Lung (tissue), 12 donors: ENCODE data around the gene RNPEPL1. TPM values are rescaled to one million over a fixed set of nuclear protein-coding genes. Genes with fewer than 3 reads are reported as not detected.

Experiments
- ATAC-seq: fragments of 200-7000 bp; cut with Tn5 transposase; one replicate; pipeline ENCODE4 v1.9.1; 2020; ENCODE audit warnings: moderate number of reproducible peaks; ENCODE audit not compliant: insufficient read depth, low FRiP score
- DNase-seq, 3 donors: peaks; one replicate each; pipeline ENCODE4 v3.0.0-alpha.2; 2013 to 2017
- H3K27ac ChIP-seq, 2 donors: one replicate each; pipeline ENCODE4 v1.5.1; 2013; ENCODE audit warnings: mild to moderate bottlenecking in 2 of 2, moderate library complexity in 2 of 2, control low read depth in 1 of 2, inconsistent platforms in 1 of 2, low read depth in 1 of 2, low read length in 1 of 2
- H3K27me3 ChIP-seq, 3 donors: one replicate each; pipeline ENCODE4 v1.5.1; 2013; ENCODE audit warnings: low read length in 2 of 3; ENCODE audit not compliant: control insufficient read depth in 3 of 3, insufficient read depth in 3 of 3
- H3K36me3 ChIP-seq, 4 donors: one replicate each; pipeline ENCODE4 v1.5.1; 2013; ENCODE audit warnings: low read length in 4 of 4, mild to moderate bottlenecking in 1 of 4, moderate library complexity in 1 of 4; ENCODE audit not compliant: control insufficient read depth in 4 of 4, insufficient read depth in 4 of 4
- H3K4me1 ChIP-seq, 5 donors: one replicate each; pipeline ENCODE4 v1.5.1; 2013; ENCODE audit warnings: low read length in 5 of 5, mild to moderate bottlenecking in 2 of 5, moderate library complexity in 1 of 5; ENCODE audit not compliant: control insufficient read depth in 5 of 5, insufficient read depth in 5 of 5
- H3K4me3 ChIP-seq: one replicate; pipeline ENCODE4 v1.5.1; 2013; ENCODE audit warnings: mild to moderate bottlenecking, control low read depth, moderate library complexity
- H3K9ac ChIP-seq, 2 donors: one replicate each; pipeline ENCODE4 v1.5.1; 2013; ENCODE audit warnings: low read length in 2 of 2, control low read depth in 1 of 2; ENCODE audit not compliant: insufficient read depth in 1 of 2
- H3K9me3 ChIP-seq, 4 donors: one replicate each; pipeline ENCODE4 v1.5.1; 2013; ENCODE audit warnings: low read length in 3 of 4, mild to moderate bottlenecking in 1 of 4, moderate library complexity in 1 of 4; ENCODE audit not compliant: control insufficient read depth in 4 of 4, insufficient read depth in 3 of 4
- WGBS, 2 donors: extraction: QIAGEN DNeasy Blood & Tissue Kit; methylation state at CpG; one replicate each; pipeline ENCODE4 v1.1.7; 2013; 5-methylcytosine and 5-hydroxymethylcytosine counted together
- polyA plus RNA-seq, 2 donors: library from polyadenylated mRNA; stranded (reverse); fragments of 200-250 nt; gene quantifications; one replicate each; pipeline ENCODE4 v1.2.1, GENCODE V29; 2013
- total RNA-seq, 2 donors: library from RNA; depleted of rRNA in 1 of 2; stranded (reverse); fragments of >200 nt in 1 of 2; gene quantifications; one replicate each; pipeline ENCODE4 v1.2.1, GENCODE V29; 2014 to 2021
- TF ChIP-seq, protein P1 (sequence below): IDR thresholded peaks from 2 replicates; pipeline ENCODE4 v1.5.1; 2012; ENCODE audit warnings: mild to moderate bottlenecking; ENCODE audit errors: control extremely low read depth, extremely low read depth
- donor health status: control.
- donor health status: control.
- donor health status: Bipolar disorder and iron deficiency.
- donor health status: healthy.
- donor health status: DM: yes; HTN: yes; CAD: no.

Gene RNPEPL1
- total and polyA plus RNA-seq, 4 donors: 24.5 to 235 (median 88.2) TPM

DNA sequence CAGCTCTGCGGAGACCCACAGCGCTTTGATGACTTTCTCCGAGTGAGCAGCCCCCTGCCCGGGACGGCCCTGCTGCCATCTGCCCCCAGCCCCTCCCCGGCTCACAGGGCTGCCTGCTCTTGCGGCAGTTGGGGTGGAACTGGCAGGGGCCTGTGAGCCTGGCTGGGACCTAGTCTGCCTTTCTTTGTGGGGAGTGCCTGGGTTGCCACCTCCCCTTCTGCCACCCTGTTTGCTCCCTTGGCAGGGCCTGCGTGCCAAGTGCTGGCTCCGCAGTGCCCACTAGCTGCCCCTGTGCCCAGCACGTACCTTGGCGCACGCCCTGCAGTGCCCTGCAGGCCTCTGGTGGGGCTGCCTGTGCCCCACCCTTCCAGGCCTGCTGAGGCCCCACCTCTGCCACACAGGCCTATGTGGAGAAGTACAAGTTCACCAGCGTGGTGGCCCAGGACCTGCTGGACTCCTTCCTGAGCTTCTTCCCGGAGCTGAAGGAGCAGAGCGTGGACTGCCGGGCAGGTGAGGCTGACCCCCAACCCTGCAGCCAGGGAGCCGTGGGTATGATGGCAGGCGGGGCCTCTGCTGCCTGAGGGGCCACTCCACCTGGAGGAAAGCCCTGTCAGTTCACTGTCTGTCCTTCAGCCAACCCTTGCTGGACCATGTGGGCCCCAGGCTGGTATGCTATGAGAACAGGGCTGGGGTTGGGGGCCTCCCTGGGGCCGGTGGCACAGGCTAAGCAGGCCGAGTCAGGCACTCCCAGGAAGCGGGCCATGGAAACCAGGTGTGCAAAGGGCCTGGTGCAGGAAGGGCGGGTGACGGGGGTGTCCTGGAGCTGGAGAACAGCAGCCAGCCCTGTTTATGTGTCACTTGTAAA lies 7.0 kb downstream of the RNPEPL1 start:
- peaks cover 0 to 70% (median 1%) of the 10 kb centered on the region in 4 donors for H3K36me3 ChIP-seq
- no peaks in the 10 kb centered on the region for H3K9me3 ChIP-seq
- ATAC-seq: no peak
- DNase-seq: no peak
- H3K27me3 ChIP-seq: no peaks in the 10 kb centered on the region
- H3K27ac ChIP-seq: no peak overlapping the region
- 87 to 91% methylated on average over 23 of the region's 23 CpGs for WGBS, 2 donors
- no peak overlapping the region for H3K9ac ChIP-seq
- TF ChIP-seq, protein P1, sequence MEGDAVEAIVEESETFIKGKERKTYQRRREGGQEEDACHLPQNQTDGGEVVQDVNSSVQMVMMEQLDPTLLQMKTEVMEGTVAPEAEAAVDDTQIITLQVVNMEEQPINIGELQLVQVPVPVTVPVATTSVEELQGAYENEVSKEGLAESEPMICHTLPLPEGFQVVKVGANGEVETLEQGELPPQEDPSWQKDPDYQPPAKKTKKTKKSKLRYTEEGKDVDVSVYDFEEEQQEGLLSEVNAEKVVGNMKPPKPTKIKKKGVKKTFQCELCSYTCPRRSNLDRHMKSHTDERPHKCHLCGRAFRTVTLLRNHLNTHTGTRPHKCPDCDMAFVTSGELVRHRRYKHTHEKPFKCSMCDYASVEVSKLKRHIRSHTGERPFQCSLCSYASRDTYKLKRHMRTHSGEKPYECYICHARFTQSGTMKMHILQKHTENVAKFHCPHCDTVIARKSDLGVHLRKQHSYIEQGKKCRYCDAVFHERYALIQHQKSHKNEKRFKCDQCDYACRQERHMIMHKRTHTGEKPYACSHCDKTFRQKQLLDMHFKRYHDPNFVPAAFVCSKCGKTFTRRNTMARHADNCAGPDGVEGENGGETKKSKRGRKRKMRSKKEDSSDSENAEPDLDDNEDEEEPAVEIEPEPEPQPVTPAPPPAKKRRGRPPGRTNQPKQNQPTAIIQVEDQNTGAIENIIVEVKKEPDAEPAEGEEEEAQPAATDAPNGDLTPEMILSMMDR: no peak
- no peak overlapping the region for H3K4me3 ChIP-seq
- peaks cover 0 to 25% (median 0%) of the 10 kb centered on the region in 5 donors for H3K4me1 ChIP-seq

DNA sequence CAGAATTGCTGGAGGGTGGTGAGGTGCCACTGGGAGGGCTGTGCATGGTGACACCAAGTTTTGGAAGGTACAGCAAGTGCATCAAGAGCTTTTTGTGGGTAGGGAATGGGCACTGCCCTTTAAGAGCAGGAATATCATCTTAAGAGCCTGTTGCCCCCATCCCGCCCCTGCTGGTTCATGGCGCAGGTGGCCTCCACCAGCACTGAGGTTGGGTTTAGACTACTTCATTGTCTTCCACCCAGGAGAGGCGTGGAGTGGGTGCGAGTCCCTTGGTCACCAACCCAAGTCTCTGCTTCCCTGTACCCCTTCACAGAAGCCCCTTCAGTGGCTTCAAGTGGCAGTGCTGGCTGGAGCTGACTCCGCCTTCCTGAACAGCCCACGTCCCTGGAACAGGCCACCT lies 7.8 kb downstream of the RNPEPL1 start:
- Histone ChIP-seq H3K9me3 (no peaks in the 10 kb centered on the region), H3K27ac (no peak overlapping the region), H3K27me3 (no peaks in the 10 kb centered on the region), H3K4me1 (peaks cover 0 to 20% (median 0%) of the 10 kb centered on the region in 5 donors), H3K4me3 (no peak overlapping the region), H3K9ac (no peak overlapping the region), H3K36me3 (peaks cover 0 to 70% (median 1%) of the 10 kb centered on the region in 4 donors)
- DNase-seq (no peak), ATAC-seq (no peak)
- TF ChIP-seq, protein P1: no peak
- WGBS, 2 donors: 78 to 97% methylated on average over 6 of the region's 6 CpGs

DNA sequence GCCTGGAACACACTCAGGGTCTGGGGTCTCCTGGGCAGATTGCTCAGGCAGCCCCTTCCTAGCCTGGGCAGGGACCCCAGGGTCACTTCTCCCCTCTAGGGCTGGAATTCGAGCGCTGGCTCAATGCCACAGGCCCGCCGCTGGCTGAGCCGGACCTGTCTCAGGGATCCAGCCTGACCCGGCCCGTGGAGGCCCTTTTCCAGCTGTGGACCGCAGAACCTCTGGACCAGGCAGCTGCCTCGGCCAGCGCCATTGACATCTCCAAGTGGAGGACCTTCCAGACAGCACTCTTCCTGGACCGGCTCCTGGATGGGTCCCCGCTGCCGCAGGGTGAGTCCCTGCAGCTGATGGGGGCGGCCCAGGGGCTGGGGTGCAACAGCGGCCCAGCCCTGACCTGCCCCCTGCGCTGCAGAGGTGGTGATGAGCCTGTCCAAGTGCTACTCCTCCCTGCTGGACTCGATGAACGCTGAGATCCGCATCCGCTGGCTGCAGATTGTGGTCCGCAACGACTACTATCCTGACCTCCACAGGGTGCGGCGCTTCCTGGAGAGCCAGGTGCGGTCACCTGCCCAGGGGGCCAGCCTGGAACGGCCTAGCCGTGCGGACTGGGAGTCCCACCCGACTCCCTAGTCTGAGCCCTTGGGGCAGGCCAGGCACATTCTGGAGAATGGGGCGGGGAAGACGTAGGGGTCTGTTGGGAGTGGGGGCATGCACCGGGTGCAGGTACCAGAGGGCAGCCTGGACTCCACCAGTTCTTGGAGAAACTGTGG lies 8.3 kb downstream of the RNPEPL1 start:
- Histone ChIP-seq H3K9ac (no peak overlapping the region), H3K27ac (no peak overlapping the region), H3K4me3 (no peak overlapping the region), H3K36me3 (peaks cover 0 to 70% (median 1%) of the 10 kb centered on the region in 4 donors), H3K27me3 (no peaks in the 10 kb centered on the region), H3K4me1 (peaks cover 0 to 19% (median 0%) of the 10 kb centered on the region in 5 donors), H3K9me3 (no peaks in the 10 kb centered on the region)
- ATAC-seq: no peak
- WGBS, 2 donors: 95 to 98% methylated on average over 29 to 32 of the region's 32 CpGs
- DNase-seq: no peak
- TF ChIP-seq, protein P1: no peak
